T-helper 1 cell treated with Interleukin-12 subunit alpha and Interleukin-12 subunit beta and Interleukin-4 antibody, amounts not matched to agents 30 ng/mL and 1 ng/mL, for 36 hours (primary cell): ENCODE measurements around the gene CSN2. TPM values are rescaled to one million over a fixed set of nuclear protein-coding genes. Genes with fewer than 3 reads are reported as not detected.
"Not testable (repeated sequence)": the region's sequence is repeated elsewhere in the genome, so short reads cannot be mapped to it uniquely, and the experiment has no call there.

Source experiments
- intact Hi-C: fragments of 100-400 bp; cut with micrococcal nuclease; formaldehyde crosslinking; loops from one replicate; pipeline ENCODE4 v1.15.1; 2024
- total RNA-seq: library from RNA; stranded (reverse); gene quantifications from 2 replicates; pipeline ENCODE4 v1.2.3, GENCODE V29; 2022

The CSN2 gene, protein sequence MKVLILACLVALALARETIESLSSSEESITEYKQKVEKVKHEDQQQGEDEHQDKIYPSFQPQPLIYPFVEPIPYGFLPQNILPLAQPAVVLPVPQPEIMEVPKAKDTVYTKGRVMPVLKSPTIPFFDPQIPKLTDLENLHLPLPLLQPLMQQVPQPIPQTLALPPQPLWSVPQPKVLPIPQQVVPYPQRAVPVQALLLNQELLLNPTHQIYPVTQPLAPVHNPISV
- not detected in 2 replicates for total RNA-seq

DNA sequence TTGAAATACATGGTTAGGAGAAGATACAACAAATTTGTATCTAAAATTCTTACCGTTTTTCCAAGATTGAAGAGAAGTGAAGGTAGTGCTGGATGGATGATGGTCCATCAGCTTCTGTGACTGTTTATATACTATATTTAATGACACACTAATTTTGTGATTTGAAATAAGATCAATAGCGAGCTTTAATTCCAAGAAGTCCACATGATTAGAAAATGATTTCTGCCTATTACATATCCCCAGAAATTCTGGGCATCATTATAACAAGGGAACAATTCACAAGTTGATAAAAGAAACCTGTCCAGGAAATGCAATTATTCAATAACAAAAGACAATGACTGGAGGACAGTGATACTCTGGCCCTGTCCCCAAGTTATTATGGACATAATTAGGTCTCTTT, at the start of gene CSN2:
TSS of gene CSN2 (minus strand) at position 101 of the 400 bp plus-strand sequence. CDS start 4,733 bp downstream, outside the sequence.
- intact Hi-C loops: no loop called here

DNA sequence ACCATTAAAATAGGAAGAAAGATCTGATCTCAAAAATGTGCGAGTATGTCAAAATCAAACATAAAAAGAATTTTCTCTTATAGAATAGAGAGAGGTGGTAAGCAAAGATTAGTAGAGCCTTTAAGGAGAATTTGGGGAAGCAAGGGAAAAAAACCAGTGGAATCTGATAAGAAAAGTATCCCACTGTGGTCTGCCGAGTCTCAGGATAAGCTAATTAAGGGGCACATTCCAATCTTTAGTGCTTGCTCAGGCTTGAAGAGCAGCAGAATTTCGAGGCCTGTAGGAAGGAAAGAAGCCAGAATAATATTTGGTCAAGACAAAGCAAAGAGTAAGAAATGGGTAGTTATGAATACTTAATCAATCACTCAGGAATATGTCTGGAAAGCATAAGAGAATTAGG, 43.2 kb upstream of the CSN2 start:
- intact Hi-C loops: no loop called here

DNA sequence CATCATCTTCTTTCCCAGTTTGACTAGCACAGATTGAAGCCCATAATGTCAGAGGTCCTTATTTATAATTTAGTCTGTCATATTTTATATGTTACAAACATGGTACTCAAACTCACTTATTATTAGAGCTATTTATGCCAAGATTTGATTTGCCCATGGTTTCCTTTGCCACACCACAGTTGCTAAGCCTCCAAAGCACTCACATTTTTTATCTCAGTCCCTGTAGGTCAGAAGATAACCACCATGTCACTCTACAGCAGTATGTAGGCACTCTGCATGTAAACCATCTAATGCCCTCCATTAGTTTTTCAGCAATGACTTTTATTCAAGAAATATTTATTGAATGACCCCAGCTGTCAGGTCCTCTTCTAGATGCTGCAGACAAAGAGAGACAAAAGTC, 37.0 kb upstream of the CSN2 start:
- intact Hi-C loops: no loop called here

DNA sequence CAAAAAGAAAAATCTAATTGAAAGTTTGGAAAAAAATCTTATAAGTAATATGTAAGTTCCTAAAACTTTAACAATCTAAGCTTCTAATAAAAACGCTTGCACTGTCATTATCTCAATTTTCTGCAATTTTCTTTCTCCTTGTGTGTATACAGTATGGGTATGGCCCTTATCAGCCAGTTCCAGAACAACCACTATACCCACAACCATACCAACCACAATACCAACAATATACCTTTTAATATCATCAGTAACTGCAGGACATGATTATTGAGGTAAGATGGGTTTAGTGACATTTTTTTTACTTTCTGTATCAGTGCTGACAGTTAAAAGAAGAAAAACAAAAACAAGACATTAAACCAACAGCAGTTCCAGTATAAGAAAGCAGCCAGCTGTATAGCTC, 35.2 kb upstream of the CSN2 start:
- intact Hi-C loops: no loop called here

DNA sequence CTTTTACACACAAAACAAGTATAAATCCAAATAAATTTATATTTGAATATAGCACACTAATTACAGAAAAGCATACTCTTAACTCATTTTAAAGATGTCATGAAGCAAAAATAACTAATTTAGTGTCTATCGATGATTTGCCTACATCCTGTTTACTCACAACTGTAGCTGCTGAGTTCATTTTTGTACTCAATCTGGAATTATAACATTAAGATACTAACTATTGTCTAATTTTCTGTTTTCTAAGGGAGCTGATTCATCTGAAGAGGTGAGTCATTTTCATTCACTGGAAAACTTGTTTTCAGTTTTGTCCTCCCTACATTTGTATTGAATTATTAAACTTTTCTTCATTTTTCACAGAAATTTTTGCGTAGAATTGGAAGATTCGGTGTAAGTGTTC, 33.9 kb upstream of the CSN2 start:
- intact Hi-C loops: no loop called here

DNA sequence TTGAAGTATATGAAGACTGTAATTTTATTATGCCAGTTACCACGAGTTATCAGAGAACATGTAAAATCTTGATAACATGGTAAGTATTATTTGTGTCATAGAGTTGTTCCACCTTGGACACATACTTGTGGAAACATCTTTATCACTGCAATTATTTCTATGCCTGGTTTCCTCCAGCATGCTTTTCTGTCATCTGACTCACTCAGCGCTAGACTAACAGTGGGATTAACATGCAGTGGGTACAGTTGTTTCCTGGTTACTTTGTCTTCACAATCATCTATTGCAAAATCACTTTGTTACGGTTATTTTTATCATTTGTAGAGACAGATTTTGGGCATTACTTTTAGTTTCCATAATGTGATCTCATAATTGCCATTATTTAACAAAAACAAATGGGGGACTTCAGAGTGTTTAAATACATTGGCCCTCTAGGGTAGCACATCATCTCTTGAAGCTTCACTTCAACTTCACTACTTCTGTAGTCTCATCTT, 30.0 kb upstream of the CSN2 start, which contains the start of gene STATH:
TSS of gene STATH (plus strand) at position 441 of the 491 bp plus-strand sequence. CDS start 2,472 bp downstream, outside the sequence.
- intact Hi-C loops: no loop called here

DNA sequence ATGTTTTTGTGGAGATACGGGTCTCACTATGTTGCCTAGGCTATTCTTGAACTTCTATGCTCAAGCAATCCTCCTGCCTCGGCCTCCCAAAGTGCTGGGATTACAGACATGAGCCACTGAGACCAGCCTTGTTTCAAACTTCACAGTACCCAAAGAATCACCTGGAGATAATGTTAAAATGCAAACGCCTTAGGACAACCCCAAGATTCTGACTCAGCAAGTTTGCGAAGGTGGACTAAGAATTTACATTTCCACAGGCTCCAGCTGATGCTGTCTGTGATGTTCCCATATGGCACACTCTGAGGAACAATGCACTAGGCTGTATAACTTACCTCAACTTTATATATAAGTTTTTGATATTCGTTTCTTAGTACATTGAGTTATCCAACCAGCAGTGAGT, 29.3 kb upstream of the CSN2 start:
- intact Hi-C loops: no loop called here

DNA sequence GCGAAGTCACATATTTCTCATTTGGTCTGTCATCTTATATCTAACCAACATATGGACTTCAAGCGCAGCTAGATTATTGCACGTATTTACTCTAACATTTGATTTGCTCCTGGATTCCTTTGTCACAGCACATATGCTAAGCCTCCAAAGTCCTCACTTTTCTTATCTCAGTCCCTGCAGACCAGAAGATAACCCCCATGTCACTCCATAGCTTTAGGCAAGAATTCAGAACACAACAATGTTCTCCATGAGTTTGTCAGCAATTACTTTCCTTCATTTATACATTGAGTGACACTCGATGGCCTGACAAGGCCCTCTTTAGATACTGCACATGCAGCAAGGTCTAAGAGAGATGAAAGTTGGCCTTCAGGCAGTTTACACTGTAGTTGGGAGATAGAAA, 25.5 kb upstream of the CSN2 start:
- intact Hi-C loops: no loop called here

DNA sequence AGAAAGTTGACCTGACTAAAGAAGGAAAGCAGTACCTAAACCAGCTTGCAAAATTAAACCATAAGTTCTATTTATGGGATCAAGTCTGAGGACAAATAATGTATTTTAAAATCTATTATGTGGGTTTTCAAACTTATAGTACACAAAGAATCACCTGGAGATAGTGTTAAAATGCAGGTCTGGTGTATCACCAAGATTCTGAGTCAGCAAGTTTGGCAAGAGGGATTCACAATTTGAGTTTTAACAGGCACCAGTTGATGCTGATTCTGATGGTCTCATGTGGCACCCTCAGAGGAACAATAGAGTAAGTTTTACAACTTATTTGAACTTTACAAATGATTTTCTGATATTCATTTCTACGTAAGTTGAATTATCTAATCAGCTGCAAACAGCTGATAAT, 21.1 kb upstream of the CSN2 start:
- intact Hi-C loops: no loop called here

DNA sequence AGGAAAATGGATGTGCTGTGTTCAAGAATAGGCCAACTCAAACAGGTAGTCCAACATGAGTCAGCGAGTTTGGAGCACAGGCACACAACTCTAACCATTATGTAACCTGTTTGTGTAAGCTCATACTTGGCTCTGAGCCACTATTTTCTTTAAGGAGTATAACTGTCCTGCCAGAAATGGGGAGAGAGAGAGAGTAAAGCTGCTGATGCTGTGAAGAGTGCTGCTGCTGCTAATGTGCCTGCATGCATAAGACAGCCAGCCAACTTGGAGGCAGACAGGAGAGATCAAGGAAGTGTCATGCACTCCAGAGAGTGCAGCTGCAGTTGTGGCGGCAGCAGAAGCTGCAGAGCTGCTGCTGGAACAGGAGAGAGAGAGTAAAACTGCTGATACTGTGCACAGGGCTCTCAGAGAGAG, 18.5 kb upstream of the CSN2 start:
- intact Hi-C loops: no loop called here

DNA sequence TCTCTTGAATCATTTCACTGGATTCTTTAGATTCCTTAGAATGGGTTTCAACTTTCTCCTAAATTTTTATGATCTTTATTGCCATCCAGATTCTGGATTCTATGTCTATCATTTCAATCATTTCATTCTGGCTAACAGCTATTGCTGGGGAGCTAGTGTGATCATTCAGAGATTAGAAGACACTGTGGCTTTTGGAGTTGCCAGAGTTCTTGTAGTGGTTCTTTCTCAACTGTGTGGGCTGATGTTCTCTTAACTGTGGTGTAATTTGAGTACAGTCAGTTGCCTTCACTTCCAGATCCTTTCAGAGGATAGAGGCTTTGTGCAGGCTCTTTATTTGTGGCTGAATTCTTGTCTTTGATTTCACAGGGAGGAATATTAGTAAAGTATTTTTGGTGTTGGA, 12.1 kb upstream of the CSN2 start:
- intact Hi-C loops: no loop called here

DNA sequence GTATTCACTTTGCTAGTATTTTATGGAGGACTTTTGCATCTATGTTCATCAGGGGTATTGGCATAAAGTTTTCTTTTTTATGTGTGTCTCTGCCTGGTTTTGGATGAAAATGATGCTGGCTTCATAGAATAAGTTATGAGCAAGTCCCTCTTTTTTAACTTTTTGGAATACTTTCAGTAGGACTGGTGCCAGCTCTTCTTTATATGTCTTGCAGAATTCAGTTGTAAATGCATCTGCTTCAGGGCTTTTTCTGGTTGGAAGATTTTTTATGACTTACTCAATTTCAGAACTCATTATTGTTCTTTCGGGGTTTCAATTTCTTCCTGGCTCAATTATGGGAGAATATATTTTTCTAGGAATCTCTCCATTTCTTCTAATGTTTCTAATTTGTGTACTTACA, 9.1 kb upstream of the CSN2 start:
- intact Hi-C loops: no loop called here

DNA sequence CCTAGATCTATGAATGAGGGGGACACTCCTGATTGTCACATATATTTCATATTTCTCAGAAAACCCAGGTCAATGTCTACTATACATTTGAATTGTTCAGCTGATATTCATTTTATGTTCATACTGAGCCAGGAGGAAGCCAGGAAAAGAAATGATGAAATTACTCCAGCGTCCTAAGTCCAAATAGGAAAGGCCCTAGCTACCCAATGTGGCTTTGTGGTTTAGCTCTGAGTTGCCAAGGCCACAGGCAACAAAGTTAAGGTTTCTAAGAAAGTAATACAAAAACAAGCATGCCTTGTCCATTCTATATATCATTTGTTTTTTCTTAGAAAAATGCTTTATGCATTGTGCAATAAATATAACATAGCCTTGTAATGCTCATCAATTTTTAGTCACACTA, 4.5 kb upstream of the CSN2 start:
- intact Hi-C loops: no loop called here

DNA sequence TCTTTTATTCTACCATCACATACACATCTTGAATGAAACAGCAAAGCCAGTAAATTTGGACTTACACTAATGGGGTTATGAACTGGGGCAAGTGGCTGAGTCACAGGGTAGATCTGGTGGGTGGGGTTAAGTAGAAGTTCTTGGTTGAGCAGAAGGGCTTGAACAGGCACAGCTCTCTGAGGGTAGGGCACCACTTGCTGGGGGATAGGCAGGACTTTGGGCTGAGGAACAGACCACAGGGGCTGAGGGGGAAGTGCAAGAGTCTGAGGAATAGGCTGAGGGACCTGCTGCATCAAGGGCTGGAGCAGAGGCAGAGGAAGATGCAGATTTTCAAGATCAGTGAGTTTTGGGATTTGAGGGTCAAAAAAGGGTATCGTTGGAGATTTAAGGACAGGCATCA, 8.3 kb downstream of the CSN2 start:
- intact Hi-C loops: no loop called here

DNA sequence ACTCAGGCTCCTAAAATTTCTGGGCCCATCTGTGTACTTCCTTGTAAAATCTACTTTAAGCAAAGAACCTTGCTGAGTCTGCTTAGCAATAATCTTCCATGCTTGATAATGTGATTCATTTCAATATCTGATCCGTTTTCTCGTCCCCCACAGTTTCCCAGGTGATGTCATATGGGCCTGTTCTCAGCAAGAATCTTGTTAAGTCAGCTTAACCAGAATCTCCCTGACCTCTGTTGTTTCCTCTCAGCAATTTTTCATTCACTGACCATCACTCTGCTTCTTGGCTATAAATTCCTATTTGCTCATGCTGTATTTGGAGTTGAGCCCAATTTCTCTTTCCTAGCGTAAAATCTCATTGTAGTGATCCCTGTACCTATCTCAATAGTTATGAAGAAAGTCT, 13.9 kb downstream of the CSN2 start:
- intact Hi-C loops: no loop called here

DNA sequence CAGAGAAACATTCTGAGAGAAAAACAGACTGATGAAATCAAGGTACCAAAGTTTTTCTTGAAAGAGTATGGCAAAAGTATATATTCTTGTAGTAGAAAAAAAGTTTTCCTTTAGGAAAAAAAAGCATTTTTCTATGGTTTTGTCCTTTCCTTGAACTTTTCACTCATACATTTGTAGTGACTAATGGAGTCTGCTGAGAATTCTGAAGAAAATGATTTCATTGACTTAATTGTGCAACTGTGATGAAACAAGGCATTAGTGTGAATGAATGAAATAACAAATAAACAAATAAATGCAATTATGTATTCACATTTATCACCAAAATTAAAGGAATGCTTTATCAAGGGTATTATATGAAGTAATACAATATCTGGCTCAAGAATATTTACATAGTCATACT, 29.0 kb downstream of the CSN2 start:
- intact Hi-C loops: no loop called here

DNA sequence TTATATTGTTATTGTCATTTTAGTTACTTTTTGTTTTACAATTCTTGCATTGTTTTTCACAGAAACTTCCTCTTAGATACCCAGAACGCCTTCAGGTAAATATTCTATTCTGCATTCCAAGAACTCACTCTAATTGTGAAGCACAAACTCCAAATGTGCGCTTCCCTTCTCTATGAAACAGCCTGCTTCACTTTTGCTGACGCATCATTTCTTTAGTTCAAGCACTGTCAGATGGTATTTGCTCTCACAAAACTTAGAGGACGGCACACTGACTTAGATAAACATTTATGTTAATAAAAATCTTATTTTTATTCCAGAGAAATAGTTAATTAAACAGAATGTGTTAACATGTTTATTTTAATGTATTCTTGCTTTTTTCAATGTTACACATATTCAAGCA, 31.4 kb downstream of the CSN2 start:
- intact Hi-C loops: no loop called here

DNA sequence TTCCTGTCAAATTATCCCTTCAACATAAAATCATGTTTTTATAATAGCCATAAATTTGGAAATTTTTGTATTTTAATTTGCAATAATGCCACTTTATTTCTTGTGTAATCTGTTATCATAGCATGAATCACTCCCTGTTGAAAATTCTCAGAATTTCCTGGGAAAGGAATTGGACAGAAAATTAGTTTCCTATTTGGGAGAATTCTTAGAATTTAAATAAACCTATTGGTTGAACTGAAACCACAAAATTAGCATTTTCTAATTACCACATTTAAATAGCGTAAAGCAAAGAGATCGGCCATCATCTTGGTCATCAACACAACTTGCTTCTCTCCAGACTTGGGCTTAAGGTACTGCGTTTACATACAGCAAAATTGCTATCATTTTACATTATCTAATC, 34.8 kb downstream of the CSN2 start, which contains the start of gene CSN1S1:
TSS of gene CSN1S1 (plus strand) at position 301 of the 400 bp plus-strand sequence. CDS start 1,488 bp downstream, outside the sequence.
- intact Hi-C loops: no loop called here

DNA sequence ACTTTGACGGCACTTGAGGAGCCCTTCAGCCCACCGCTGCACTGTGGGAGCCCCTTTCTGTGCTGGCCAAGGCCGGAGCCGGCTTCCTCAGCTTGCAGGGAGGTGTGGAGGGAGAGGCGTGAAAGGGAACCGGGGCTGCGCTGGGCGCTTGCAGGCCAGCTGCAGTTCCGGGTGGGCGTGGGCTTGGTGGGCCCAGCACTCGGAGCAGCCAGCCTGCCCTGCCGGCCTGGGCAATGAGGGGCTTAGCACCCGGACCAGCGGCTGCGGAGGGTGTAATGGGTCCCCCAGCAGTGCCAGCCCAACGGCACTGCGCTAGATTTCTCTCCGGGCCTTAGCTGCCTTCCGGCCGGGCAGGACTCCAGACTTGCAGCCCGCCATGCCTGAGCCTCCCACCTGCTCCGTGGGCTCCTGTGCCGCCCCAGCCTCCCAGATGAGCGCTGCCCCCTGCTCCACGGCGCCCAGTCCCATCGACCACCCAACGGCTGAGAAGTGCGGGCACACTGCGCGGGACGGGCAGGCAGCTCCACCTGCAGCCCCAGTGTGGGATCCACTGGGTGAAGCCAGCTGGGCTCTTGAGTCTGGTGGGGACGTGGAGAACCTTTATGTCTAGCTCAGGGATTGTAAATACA, 41.6 kb downstream of the CSN2 start:
- intact Hi-C loops: not testable (repeated sequence)

DNA sequence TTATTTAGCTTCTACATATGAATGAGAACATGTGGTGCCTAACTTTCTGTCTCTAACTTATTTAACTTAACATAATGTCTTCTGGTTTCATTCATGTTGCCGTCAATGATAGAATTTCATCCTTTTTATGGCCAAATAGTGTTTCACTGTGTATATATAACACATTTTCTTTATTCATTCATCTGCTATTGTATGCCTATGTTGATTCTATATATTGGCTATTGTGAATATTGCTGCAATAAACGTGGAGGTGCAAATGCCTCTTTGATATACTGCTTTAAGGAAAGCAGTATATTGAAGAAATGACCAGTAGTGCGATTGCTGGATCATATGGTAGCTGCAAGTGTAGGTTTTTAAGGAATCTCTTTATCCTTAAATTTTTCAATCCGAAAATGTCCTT, 44.7 kb downstream of the CSN2 start:
- intact Hi-C loops: no loop called here

DNA sequence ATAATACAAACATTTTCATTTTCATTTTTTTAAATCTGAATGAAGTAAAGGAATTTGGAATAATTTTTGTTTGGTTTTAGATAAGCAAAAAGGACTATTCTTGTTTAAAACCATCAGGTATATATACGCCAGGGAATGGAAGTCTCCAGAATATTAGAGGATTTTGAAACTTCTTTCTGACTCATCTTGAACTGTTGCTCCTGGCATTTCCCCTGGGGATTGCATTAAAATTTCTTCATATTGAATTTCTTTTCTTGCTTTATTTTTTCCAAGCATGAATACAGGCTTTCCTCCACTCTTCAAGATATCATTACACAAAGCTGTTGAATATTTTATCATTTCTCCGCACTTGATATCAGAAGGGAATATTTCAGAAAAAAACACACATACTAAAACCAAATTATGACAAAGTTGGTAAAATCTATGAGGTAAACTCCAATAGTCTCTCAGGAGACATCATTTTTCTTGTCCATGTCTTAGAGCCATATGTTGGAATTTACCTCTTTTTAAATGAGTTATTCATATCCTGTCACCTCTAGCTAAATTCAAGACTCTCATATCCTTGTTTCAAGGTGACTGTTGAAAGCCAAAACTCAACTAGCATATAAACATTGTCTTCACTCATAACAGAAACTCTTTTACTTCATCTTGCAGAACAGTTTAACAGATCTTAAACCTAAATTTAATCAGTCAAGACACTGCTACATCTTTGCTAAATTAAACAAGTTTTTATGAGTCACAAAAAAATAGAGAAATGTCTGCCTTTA, 55.3 kb downstream of the CSN2 start:
- intact Hi-C loops: no loop called here

DNA sequence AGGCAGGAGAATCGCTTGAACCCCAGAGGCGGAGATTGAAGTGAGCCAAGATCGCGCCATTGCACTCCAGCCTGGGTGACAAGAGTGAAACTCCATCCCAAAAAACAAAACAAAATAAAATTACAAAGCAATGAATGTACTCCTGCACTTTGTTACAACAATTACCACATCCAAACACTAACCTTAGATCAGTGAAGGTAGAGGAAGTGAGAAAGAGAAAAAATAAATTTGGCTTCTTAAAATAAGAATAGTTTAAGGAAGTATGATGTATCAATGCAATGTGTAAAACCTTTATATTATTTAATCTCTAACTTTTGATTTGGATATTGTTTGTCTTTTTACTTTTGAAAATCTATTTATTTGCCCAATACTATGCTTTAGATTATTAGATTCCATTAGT, 56.3 kb downstream of the CSN2 start:
- intact Hi-C loops: no loop called here
